Suppressor macrophage treated with lipopolysaccharide for 1 hour (primary cell): Measurements from ENCODE around the gene ANO8.

ENCODE experiments used
- DNase-seq, 3 donors: peaks; one replicate each; pipeline ENCODE4 v3.0.0-alpha.2; 2020 to 2022

The ANO8 gene

DNA sequence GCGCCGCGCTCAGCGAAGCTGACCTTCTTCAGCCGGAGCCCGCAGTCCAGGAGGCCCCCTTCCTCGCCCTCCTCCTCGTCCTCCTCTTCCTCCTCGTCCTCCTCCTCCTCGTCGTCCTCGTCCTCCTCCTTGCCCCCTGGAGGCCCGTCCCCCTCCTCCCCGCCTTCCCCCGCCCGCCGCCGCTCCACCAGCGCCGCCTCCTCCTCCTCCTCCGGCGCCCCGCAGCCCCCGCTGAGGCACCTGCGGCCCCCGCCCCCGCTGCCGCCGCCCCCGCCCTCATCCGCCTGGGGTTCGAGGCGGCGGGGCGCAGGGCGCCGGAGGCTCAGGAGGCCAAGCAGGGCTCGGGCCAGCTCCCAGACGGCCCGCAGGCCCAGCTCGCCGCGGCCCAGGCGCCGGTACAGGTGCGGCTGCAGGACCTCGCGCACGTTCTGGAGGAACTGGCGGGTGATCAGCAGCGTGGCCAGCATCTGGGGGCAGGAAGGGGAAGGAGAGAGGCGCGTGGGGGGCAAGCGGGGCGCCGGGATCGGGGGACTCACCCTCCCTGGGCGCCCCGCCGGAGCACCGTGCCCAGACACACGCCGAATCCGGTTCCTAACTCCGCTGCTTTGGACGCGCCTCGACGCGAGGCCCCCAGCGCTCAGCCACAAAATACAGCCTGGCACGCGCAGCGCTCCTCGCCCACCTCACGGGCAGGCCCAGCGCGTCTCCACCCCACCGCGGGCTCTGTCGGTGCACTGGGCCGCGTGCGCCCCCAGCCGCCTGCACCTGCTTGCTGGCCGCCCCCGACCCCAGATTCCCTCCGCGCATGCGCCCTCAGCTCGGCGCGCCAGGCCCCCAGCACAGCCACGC is 5.9 kb downstream of the ANO8 start:
- DNase-seq, result no peak

GRCh38 chr19:17327654-17328516 is 6.8 kb downstream of the ANO8 start:
- DNase-seq, result peak; percentile 41 to 76 (median 53)

DNA sequence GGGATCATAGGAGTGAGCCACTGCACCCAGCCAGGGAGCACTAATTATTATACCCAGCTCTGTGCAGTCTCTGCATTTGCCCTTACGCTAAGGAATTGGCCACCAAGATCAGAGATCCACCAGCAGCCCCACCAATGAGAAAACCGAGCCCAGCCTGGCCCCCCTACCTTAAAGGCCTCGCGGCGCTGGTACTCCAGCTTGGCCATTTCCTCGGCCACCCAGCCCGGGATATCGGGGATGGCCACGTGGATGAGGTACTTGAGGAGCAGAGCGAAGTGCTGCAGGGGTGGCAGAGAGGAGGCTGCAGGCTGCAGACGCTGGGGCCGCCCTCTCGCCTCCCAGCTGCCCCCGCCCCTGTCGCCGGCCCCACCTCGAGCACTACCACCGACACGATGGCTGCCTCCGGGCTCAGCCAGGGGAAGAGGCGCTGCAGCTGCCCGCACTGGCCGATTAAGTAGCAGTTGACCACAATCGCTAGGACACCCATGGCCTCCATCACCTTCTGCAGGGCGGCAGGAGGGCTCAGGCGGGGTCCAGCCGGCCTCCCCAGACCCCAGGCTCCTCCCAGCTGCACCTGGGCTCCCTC is 7.5 kb downstream of the ANO8 start:
- DNase-seq, result no peak

- DNase-seq, result no peak
Measured at GRCh38 chr19:17326595-17326966, 8.1 kb downstream of the ANO8 start.

- no peak for DNase-seq
Measured at GRCh38 chr19:17325881-17326594, 8.6 kb downstream of the ANO8 start.

DNA sequence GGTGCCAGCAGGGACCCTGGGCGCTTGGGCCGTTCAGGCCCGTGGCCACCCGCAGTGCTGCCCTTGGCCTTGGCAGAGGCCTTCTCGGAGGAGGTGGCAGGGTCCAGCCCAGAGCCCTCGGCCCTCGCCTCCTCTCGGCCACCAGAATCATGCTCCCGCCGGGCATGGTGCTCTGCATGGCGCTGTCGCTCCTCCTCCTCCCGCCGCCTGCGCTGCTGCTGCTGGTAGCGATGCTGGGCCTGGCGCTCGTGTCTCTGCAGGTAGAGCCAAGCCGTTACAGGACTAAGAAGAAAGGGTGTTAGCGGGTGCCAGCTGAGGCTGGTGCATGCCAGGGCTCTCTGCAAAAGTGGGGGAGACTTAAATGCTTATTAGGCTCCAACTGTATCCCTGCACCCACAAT is 9.5 kb downstream of the ANO8 start:
- no peak for DNase-seq

GRCh38 chr19:17324357-17325114 is 10.1 kb downstream of the ANO8 start:
- DNase-seq, result no peak

GRCh38 chr19:17323964-17324332 is 10.7 kb downstream of the ANO8 start:
- peak; percentile 34 to 65 (median 52) for DNase-seq

DNA sequence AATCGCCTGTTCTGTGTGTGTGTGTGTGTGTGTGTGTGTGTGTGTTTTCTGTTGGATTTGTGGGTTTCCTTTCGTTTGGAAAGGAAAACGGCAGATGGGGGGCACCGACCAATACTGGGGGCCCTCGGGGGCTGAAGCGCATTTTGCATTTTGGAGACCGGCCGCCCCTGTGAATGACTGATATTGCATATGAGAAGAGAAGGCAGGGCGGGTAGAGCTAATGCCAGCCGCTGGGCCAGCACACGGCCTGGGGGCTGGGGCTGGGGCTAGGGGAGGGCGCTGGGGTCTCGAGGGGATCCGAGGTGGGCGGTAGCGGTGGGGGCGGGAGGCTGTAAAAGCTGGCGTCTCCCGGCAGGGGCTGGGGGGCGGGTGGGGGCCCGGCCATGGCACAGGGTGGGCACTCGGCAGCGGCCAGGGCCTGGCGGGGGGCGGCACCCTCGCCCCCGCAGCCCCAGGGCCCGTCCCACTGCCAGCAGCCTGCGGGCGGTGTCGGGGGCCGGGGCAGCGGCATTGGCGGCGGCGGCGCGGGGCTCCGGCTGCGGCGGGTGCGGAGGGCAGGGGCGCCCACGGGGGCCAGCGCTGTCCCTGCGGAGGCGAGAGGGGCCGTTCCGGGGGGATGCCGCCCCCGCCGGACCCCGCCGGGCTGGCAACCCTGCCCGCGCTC is 11.2 kb downstream of the ANO8 start:
- peak in 1 of 3 donors; percentile 26 for DNase-seq

DNA sequence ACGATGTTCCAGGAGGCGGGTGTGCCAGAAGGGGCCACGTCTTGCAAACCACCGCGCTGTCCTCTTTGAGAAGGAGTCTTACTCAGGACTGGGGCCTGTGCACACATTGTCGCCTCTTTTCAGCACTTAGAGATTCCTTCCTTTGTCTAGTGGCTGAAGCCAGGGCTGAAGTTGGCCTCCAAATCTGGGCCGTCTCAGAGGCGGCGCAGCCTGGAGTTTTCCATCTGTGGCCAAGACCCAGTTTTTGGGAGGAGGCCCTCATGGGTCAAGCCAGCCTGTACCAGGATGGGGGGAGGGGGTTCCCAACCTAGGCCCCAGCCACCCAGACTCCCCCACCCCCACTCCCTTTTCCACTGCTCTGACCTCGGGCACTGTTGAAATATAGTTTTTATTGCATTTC is 11.8 kb downstream of the ANO8 start:
- DNase-seq, result no peak

GRCh38 chr19:17321655-17322489 is 12.8 kb downstream of the ANO8 start:
- no peak for DNase-seq

DNA sequence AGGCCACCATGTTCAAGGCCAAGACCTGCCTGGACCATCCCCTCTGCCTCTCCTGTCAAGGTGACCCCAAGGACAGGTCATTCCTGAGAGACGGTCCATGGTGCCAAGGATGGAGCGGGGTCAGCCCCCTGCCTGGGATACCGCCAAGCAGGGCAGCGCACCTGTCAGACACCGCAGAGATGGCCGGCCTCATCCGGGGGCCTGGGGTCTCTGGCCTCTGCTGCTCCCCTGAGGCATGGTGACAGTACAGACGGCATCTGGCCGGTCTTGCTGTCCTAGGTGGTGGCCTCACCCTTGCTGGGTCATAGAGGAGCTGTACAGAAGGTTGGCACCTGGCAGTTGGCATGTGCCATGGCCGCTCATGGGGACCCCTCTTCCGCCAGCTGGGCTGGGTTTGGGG is 14.2 kb downstream of the ANO8 start:
- DNase-seq, result no peak

DNA sequence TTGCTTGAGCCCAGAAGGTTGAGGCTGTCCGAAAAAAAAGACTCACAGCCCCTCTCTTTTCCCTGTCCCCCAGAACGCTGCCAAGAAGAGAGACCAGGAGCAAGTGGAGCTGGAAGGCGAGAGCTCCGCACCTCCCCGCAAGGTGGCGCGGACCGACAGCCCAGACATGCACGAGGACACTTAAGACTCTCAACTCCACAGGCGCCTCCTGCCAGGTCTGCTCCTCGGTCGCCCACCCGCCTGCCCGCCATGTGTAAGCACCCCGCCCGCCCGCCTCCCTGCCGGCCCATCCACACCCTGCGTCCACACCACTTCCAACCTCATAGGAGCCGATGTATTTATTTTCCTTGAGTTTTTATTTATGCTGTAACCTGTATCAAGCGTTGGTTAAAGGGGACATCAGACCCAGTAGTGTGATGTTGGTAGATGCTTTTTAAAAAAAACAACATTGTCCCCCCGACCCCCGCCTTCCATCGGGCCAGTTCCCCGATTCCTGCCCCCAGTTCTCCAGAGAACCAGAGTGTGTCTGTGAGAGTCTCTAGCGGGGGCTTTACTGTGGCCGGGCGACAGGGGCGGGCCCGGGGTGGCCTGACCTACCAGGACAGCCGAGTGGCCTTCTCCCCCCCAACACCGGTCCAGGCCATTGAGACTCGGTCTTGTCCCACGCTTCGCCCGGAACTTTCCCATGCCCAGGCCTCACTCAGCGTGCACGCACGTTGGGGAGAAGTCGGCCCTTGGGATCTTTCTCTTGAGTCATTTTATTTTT is 15.0 kb downstream of the ANO8 start:
- DNase-seq, result no peak

DNA sequence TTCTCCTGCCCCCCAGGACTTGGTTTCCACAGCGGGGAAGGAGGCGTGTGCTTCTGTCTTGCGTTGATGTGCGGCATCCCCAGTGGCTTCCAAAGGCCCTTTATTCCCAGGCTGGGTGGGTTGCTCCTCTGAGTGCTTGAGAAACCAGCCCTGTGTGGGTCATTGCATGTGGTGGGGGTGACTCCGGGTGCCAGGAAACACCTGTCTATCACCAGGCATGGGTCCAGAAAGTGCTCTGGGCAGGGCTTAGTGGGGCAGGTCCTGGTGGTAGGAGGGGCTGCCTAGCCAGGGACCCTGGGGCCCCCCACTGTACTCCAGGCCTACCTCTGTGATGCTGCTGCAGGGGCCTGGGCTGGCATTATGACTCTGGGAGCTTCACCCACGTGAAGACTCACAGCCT is 15.7 kb downstream of the ANO8 start:
- DNase-seq, result no peak

DNA sequence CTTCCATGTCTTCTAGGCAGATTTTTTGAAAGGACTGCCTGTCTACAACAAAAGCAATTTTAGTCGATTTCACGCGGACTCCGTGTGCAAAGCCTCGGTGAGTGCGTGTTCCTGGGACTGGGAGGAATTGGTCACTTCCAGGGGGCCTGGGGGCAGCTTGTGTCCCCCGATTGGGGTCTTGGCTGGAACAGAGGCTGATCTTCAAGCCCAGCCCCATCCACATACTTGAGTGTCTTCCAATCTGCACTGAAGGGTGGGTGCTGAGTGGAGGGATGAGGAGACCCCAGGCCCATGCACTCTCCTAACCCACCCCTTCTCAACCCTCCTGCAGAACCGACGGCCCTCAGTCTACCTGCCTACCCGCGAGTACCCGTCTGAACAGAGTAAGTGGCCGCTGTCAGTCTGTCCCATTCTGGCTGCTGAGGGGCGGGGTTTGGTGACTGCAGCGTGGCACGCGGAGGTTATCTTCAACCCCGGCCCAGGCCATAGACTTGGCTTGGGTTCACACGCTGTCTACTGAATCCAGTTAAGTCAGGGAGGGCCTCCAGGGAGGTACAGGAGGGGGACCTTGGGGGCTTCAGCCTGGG is 20.6 kb downstream of the ANO8 start:
- DNase-seq, result no peak

DNA sequence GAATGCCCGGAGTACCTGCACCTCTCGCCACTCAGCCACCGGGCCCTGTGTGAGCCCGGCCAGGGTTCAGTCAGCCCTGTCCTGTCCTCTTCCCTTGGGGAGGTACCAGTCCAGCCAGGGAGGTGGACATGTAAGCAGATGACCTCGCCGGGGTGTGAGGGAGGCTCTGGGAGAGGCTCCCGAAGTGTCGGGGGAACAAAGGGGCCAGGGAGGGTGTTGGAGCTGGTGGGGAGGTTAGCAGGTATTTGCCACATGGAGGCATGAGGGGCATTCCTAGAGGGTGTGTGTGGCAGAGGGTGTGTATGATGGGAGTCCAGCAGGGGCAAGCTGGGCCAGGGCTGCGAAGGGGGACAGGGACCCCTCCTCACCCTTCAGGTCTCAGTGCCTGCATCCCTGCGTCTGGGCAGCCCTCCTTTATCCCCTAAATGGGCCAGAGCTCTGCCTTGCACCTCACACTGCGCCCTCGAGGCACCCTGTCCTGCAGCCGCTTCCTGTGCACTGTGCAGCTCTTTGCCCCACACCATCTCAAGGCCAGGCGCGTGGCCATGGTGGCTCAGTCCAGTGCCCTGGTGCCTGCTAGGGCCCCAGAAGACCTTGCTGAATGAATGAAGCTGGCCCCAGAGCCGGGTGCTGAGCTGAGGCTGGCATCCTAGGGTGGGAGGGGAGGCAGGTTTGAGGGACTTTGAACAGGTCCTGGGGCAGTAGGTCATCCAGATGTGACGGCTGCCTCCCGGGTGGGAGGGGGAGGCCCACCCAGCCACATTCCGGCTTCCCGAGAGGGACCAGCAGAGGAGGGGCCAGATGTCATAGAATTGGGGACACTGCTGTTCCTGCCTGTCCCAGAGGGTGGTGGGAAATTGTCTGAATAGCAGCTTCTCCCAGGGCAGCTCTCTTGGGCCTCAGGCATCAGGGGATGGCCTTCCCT is 22.2 kb downstream of the ANO8 start:
- DNase-seq, result no peak

DNA sequence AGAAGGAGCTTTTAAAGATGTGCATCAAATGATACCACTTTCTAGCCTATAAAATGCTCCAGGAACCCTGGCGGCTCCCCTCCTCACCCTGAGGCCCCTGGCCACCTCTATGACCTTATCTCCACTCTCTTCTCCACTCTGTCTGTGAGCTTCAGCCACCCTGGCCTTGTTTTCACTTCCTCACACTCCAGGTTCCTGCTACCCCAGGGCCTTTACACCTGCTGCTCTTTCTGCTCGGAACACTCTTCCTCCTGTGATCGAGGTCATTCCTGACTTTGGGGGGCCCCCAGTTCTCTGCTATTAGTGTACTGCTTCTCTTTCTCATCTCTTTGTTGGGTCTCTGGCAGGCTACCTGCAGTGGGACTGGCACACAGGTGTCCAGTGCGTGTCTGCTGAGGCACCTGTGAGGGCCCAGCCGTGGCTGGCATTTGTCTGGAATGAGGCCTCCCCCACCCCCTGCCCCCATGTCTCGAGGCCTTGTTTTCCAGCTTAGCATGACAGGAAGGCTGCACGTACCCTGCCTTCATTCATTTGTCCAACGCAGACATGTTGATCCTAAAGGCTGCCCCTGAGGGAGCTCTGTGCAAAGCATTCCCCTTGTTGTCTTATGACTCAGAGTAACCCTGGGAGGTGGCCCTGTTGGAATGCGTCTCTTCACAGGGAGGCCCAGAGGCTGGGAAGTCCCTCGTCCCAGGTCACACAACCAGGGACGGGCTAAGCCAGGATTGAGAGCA is 23.0 kb downstream of the ANO8 start:
- no peak for DNase-seq
